HepG2 (cell line): Measurements from ENCODE around the gene PPP1R9B. TPM values are rescaled to one million over a fixed set of nuclear protein-coding genes. Genes with fewer than 3 reads are reported as not detected.

Source experiments
- ARID5B ChIP-seq: IDR thresholded peaks from 2 replicates; pipeline ENCODE4 v1.4.0; 2020; ENCODE audit warnings: mild to moderate bottlenecking, missing genetic modification reagents
- CAMTA2 ChIP-seq: sonication (generic); formaldehyde crosslinking; IDR thresholded peaks from 2 replicates; pipeline ENCODE4 v1.4.0; 2020; ENCODE audit warnings: mild to moderate bottlenecking, missing genetic modification reagents, borderline replicate concordance
- ESRRA ChIP-seq: sonication (generic); formaldehyde crosslinking; IDR thresholded peaks from 2 replicates; pipeline ENCODE4 v1.5.1; 2020; ENCODE audit warnings: mild to moderate bottlenecking, low read depth, missing genetic modification reagents
- HBP1 ChIP-seq: IDR thresholded peaks from 2 replicates; pipeline ENCODE4 v1.6.1; 2016; ENCODE audit warnings: low read depth, control low read depth
- HNF1B ChIP-seq: sonication (generic); formaldehyde crosslinking; IDR thresholded peaks from 2 replicates; pipeline ENCODE4 v1.5.1; 2020; ENCODE audit warnings: mild to moderate bottlenecking, moderate library complexity, missing genetic modification reagents
- LCORL ChIP-seq, 2 experiments: fragments of 450-650 bp in 1 of 2; sonication (generic) in 1 of 2; formaldehyde crosslinking in 1 of 2; IDR thresholded peaks; 2 replicates each; pipeline versions ENCODE4 v1.5.0 to v1.6.1; 2017 to 2020; ENCODE audit warnings: antibody characterized with exemption in 1 of 2, missing genetic modification reagents in 1 of 2
- NCOA2 ChIP-seq: sonication (generic); formaldehyde crosslinking; IDR thresholded peaks from 2 replicates; pipeline ENCODE4 v1.8.0; 2022; ENCODE audit warnings: inconsistent platforms
- NONO ChIP-seq, 2 experiments: fragments of 450-650 bp in 1 of 2; sonication (generic) in 1 of 2; formaldehyde crosslinking in 1 of 2; IDR thresholded peaks in 1 of 2; conservative IDR thresholded peaks in 1 of 2; 2 replicates each; pipeline versions ENCODE4 v1.6.1 to v1.8.0; 2017 to 2022; ENCODE audit warnings: mild to moderate bottlenecking in 1 of 2, missing genetic modification reagents in 1 of 2, moderate library complexity in 1 of 2
- PHF21A ChIP-seq: sonication (generic); formaldehyde crosslinking; IDR thresholded peaks from 2 replicates; pipeline ENCODE4 v1.5.0; 2020; ENCODE audit warnings: mild to moderate bottlenecking, missing genetic modification reagents
- PPARG ChIP-seq: conservative IDR thresholded peaks from 2 replicates; pipeline ENCODE4 v1.6.1; 2016; ENCODE audit warnings: missing biosample characterization, missing genetic modification reagents
- RCOR2 ChIP-seq: IDR thresholded peaks from 2 replicates; pipeline ENCODE4 v1.6.1; 2016; ENCODE audit warnings: missing biosample characterization, missing genetic modification reagents
- SAP130 ChIP-seq: IDR thresholded peaks from 2 replicates; pipeline ENCODE4 v1.6.1; 2016; ENCODE audit warnings: low read depth
- SIN3A ChIP-seq: IDR thresholded peaks from 2 replicates; pipeline ENCODE4 v1.6.1; 2011; ENCODE audit warnings: low read depth, mild to moderate bottlenecking, control low read depth, low read length, borderline replicate concordance
- SP4 ChIP-seq: sonication (generic); formaldehyde crosslinking; IDR thresholded peaks from 2 replicates; pipeline ENCODE4 v1.8.1; 2023; ENCODE audit warnings: mild to moderate bottlenecking, missing genetic modification reagents
- TFE3 ChIP-seq: IDR thresholded peaks from 2 replicates; pipeline ENCODE4 v1.6.1; 2016
- THRA ChIP-seq: sonication (generic); formaldehyde crosslinking; IDR thresholded peaks from 2 replicates; pipeline ENCODE4 v1.4.0; 2020; ENCODE audit warnings: missing genetic modification reagents, borderline replicate concordance
- ZFY ChIP-seq: sonication (generic); formaldehyde crosslinking; IDR thresholded peaks from 2 replicates; pipeline ENCODE4 v1.4.0; 2020; ENCODE audit warnings: missing genetic modification reagents
- ZNF296 ChIP-seq: sonication (generic); formaldehyde crosslinking; conservative IDR thresholded peaks from 2 replicates; pipeline ENCODE4 v1.5.0; 2020; ENCODE audit warnings: mild to moderate bottlenecking, missing genetic modification reagents
- ZNF331 ChIP-seq: sonication (generic); formaldehyde crosslinking; IDR thresholded peaks from 2 replicates; pipeline ENCODE4 v1.4.0; 2020; ENCODE audit warnings: missing genetic modification reagents
- ZNF883 ChIP-seq: sonication (generic); formaldehyde crosslinking; IDR thresholded peaks from 2 replicates; pipeline ENCODE4 v1.5.1; 2020; ENCODE audit warnings: mild to moderate bottlenecking, missing genetic modification reagents; ENCODE audit errors: not compliant biosample characterization
- polyA plus RNA-seq, 8 experiments: library from polyadenylated mRNA; depleted of rRNA in 3 of 8; stranded (reverse) in 7 of 8; unstranded in 1 of 8; fragments of >200 nt; fragmentation: Illumina TruSeq in 4 of 8; extraction: Trizol in 4 of 8; gene quantifications; 2 replicates each; pipeline versions ENCODE4 v1.2.1 to v1.2.3, GENCODE V29; 2011 to 2016; ENCODE audit warnings: low read depth in 4 of 8, missing spikeins in 1 of 8, mixed read lengths in 1 of 8; ENCODE audit not compliant: insufficient read depth in 1 of 8
- total RNA-seq, 5 experiments: library from RNA; depleted of rRNA; stranded (reverse); fragments of >200 nt; fragmentation: Illumina TruSeq; extraction: Trizol; gene quantifications; 2 replicates each; pipeline ENCODE4 v1.2.3, GENCODE V29; 2016; ENCODE audit warnings: low read depth in 1 of 5

PPP1R9B gene
- total and polyA plus RNA-seq, 2 of the 13 experiments (the other 11 are each of a cell fraction or from before 2014, with no cell fraction given): 9.4 to 15.8 TPM

GRCh38 chr17:50147841-50148225, 2.6 kb downstream of the PPP1R9B start (continued):
- no peak for TF ChIP-seq HNF1B (CRISPR knock-in tag)
- no peak for TF ChIP-seq PPARG (CRISPR knock-in tag)
- no peak for TF ChIP-seq NONO (IDR thresholded peaks at IDR 0.05)
- peak; percentile 56; the same call in 1 of the 2 replicates for TF ChIP-seq NONO (CRISPR knock-in tag; conservative IDR thresholded peaks at IDR 0.05)
- TF ChIP-seq LCORL (IDR thresholded peaks at IDR 0.05): peak; percentile 74; the same call in 1 of the 2 replicates
- peak; percentile 94 for TF ChIP-seq LCORL (CRISPR knock-in tag; IDR thresholded peaks at IDR 0.05)
- peak; percentile 19; the same call in 1 of the 2 replicates for TF ChIP-seq ZFY
- TF ChIP-seq PHF21A: peak; percentile 78
- peak; percentile 43; the same call in 1 of the 2 replicates for TF ChIP-seq SIN3A
- peak; percentile 53; the same call in 1 of the 2 replicates for TF ChIP-seq THRA (CRISPR knock-in tag)
- peak; percentile 88 for TF ChIP-seq ESRRA (CRISPR knock-in tag)
- 0 out of 2 replicates have a peak, but pooled peaks have one; percentile 17 for TF ChIP-seq TFE3 (CRISPR knock-in tag)
- TF ChIP-seq RCOR2 (CRISPR knock-in tag): 0 out of 2 replicates have a peak, but pooled peaks have one; percentile 29
- TF ChIP-seq ZNF883 (CRISPR knock-in tag): no peak
- TF ChIP-seq SP4: peak; percentile 50; the same call in 1 of the 2 replicates
- TF ChIP-seq ZNF331 (CRISPR knock-in tag): no peak
- TF ChIP-seq HBP1 (CRISPR knock-in tag): peak; percentile 63; the same call in 1 of the 2 replicates
- TF ChIP-seq ARID5B (CRISPR knock-in tag): peak; percentile 20; the same call in 1 of the 2 replicates
- no peak for TF ChIP-seq CAMTA2
- TF ChIP-seq NCOA2 (CRISPR knock-in tag): peak; percentile 29; the same call in 1 of the 2 replicates
- TF ChIP-seq SAP130 (CRISPR knock-in tag): peak; percentile 92
- peak; percentile 91; the same call in 1 of the 2 replicates for TF ChIP-seq ZNF296 (CRISPR knock-in tag)
